PFSK-1 (cell line): ENCODE measurements around the gene TMEM44.

Experiments
- POLR2AphosphoS5 ChIP-seq: IDR thresholded peaks from 2 replicates; pipeline ENCODE4 v1.6.1; 2012; ENCODE audit warnings: low read depth, mild to moderate bottlenecking, control low read depth, low read length, moderate library complexity
- SIN3A ChIP-seq: IDR thresholded peaks from 2 replicates; pipeline ENCODE4 v1.6.1; 2012; ENCODE audit warnings: mild to moderate bottlenecking, low read length, moderate library complexity, borderline replicate concordance; ENCODE audit not compliant: insufficient read depth
- TF ChIP-seq, protein P1 (sequence below), 2 experiments: IDR thresholded peaks; 2 replicates each; pipeline versions ENCODE4 v1.6.1 to v1.8.0; 2011 to 2012; ENCODE audit warnings: low read depth in 2 of 2, low read length in 2 of 2, control low read depth in 1 of 2, inconsistent platforms in 1 of 2, mild to moderate bottlenecking in 1 of 2, moderate library complexity in 1 of 2; ENCODE audit not compliant: insufficient read depth in 1 of 2

DNA sequence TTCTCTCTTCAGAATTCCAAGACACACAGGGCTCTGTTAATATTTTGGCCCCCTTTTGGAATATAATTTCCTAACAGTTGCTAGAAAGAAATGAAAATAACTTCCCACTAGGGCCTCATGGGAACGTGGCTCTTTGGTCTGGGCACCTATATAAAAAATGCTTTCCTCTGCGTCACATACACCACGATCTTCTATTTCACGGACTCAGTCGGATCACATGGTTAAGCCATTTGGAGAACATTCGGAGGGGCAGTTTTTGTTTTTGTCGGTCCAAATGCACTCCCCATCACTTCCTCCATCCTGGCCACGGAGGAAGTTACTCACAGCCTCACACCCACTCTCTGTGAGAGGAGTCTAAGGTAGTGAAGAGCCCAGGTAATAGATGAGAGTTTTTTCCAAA is 21.0 kb downstream of the TMEM44 start:
- TF ChIP-seq SIN3A (no peak), POLR2AphosphoS5 (no peak)
- TF ChIP-seq, protein P1, sequence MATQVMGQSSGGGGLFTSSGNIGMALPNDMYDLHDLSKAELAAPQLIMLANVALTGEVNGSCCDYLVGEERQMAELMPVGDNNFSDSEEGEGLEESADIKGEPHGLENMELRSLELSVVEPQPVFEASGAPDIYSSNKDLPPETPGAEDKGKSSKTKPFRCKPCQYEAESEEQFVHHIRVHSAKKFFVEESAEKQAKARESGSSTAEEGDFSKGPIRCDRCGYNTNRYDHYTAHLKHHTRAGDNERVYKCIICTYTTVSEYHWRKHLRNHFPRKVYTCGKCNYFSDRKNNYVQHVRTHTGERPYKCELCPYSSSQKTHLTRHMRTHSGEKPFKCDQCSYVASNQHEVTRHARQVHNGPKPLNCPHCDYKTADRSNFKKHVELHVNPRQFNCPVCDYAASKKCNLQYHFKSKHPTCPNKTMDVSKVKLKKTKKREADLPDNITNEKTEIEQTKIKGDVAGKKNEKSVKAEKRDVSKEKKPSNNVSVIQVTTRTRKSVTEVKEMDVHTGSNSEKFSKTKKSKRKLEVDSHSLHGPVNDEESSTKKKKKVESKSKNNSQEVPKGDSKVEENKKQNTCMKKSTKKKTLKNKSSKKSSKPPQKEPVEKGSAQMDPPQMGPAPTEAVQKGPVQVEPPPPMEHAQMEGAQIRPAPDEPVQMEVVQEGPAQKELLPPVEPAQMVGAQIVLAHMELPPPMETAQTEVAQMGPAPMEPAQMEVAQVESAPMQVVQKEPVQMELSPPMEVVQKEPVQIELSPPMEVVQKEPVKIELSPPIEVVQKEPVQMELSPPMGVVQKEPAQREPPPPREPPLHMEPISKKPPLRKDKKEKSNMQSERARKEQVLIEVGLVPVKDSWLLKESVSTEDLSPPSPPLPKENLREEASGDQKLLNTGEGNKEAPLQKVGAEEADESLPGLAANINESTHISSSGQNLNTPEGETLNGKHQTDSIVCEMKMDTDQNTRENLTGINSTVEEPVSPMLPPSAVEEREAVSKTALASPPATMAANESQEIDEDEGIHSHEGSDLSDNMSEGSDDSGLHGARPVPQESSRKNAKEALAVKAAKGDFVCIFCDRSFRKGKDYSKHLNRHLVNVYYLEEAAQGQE (IDR thresholded peaks at IDR 0.05; ENCODE audit: insufficient read depth in 1 of 2, low read depth in 2 of 2, low read length in 2 of 2) = no peak
